ENCODE measurements around the gene CRTAP. TPM values are rescaled to one million over a fixed set of nuclear protein-coding genes. Genes with fewer than 3 reads are reported as not detected.
A peak's percentile ranks its signal among the peaks of the same experiment; 100 is the strongest.
"Not testable (repeated sequence)": the region's sequence is repeated elsewhere in the genome, so short reads cannot be mapped to it uniquely, and the experiment has no call there.

CRTAP gene
- total RNA-seq, 1 experiment from 2014 or later, result 401 TPM

DNA sequence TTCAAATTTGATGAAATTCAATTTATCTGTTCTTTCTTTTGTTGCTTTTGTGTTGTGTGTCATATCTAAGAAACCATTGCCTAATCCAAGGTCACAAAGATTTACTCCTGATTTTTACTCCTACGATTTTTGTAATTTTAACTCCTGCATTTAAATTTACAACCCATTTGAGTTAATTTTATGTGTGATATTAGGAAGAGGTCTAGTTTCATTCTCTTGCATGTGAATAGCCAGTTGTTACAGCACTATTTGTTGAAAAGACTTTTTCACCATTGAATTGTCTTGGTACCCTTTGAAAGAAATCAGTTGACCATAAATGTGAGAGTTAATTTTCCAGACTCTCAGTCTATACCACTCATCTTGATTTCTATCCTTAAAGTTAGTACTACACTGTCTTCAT, 23.9 kb downstream of the CRTAP start:
- no peak for DNase-seq (ENCODE audit: extremely low read depth, low read depth)

GRCh38 chr3:33139006-33139623, 25.3 kb downstream of the CRTAP start:
- not testable (repeated sequence) for DNase-seq (ENCODE audit: extremely low read depth, low read depth)

- no peak for DNase-seq (ENCODE audit: extremely low read depth, low read depth)
Observed at GRCh38 chr3:33139996-33140395, 26.2 kb downstream of the CRTAP start.

DNA sequence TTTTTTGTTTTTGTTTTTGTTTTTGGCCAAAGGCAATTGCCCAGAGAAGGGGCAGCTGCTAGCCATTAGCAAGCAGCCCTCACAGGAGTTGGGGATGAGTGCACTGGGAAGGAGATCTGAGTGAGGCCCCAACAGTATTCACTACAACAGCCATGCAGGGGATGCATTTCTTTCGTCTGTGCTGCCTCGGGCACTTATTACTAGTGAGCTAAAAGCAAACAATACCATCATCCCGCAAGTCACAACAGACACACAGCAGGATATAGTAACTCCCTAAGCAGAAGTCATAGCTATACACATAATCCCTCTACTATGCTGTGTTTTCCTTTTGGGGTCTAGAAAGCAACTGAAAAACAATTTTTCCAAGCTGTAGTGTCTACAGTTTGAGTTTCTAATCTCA, 27.2 kb downstream of the CRTAP start:
- DNase-seq (ENCODE audit: extremely low read depth, low read depth), result no peak

DNA sequence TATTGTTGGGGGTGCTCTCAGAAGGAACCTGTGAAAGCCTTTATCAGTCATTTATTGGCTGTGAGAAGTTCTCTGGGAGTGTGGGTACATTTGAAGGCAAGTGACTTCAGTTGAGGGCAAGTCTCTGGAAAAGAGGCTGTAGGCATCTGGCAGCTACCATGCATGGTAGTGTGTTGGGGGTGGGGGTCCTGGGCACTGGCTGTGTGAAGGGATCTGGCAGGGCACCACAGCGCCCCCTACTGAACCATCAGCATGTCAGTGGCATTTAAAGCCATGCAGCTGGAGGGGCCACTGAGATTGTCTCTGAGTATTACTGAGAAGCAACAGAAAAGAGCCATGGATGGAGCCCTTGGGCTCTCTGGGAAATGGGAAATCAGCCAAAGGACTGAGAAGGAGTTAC, 30.6 kb downstream of the CRTAP start:
- no peak for DNase-seq (ENCODE audit: extremely low read depth, low read depth)

DNA sequence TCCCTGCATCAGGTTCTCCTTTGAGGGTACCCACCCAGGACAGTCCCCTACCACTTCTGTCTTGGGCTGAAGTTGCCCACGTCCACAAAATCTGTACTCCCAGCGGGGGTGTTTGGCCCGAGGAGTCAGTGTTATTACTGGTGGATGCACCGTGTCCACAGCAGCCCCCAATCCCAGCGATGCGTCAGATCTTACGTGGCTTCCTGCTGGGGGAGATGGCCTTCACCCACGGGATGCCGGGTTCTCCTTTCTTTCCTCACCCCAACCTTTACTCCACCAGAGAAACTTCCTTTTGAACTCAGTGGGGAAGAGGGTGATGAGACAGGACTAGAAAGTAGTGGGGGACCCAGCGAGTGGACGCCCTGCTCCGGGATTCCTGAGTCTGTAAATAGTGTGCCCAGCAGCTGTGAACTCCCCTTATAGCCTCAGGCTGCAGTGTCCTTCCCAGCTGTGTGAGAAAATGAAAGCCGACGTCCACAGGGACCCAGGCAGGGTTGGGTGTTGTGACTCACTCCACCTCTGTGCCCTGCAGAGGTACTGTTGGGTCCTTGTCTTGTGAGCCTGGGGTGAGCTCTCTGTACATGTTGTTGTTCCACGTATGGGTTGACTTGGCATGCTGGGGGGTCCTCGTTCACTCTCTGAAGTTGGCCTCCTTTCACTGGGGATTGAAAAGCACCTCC, 31.5 kb downstream of the CRTAP start:
- no peak for DNase-seq (ENCODE audit: extremely low read depth, low read depth)

DNA sequence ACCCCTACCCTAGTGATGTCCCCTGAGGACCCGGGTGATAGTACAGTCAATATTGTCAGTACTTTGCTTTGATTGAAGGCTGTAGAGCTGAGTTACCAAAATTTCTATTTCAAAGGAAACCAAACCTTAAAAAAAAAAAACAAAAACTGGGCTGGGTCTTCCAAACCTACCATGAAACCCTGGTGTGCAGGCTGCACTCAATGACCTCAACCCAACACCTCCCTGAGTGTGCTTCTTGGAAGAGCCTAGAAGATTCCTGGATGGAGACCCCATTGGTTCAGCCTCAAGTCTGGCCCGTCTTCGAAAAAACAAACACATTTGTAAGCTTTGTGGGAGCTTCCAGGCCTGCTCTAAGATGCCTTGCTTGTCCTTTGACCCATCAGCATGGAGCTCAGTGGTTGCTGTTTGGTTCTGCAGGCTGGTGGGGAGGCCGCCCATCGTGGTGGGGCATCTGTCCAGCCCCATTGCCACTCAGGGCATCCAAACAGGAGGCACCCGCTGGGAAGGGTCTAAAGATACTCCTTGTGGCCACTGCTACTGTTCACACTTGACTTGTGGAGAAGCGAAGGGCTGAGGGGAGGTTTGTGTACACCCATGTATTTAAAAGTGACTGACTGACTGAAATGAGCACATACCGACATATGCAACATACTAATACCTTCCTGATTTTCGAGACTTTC, 32.2 kb downstream of the CRTAP start:
- no peak for DNase-seq (ENCODE audit: extremely low read depth, low read depth)

DNA sequence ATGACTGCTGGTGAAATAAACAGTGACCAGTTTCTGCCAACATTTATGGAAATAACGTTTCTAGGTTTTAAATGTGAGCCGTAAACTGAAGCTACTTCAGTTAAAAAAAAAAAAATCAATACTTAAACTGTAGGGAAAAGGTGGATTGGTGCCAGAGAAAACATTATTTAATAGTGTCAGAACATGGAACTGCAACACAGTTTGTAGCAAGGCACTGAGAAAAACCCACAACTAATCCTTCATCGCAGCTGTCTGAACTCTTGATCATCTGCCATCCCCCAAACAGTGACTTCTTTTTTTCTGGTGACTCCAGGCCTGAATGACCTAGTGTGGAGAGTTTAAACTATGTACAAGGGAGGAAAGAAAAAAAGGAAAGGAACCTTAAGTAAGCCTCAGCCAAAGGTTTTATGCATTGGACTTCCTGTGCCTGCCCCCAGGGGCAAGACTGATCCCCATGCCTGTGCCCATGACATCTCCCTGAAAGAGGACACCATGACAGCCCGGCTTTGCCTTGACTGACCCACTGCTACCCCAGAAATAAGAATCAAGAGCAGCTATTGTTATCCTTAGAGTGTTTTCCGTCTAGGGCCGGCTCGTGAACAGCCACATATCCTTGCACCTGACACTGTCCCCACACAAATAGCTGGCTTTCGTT, 33.1 kb downstream of the CRTAP start:
- DNase-seq (ENCODE audit: extremely low read depth, low read depth), result peak; percentile 5

GRCh38 chr3:33149342-33149741, 35.5 kb downstream of the CRTAP start:
- no peak for DNase-seq (ENCODE audit: extremely low read depth, low read depth)

DNA sequence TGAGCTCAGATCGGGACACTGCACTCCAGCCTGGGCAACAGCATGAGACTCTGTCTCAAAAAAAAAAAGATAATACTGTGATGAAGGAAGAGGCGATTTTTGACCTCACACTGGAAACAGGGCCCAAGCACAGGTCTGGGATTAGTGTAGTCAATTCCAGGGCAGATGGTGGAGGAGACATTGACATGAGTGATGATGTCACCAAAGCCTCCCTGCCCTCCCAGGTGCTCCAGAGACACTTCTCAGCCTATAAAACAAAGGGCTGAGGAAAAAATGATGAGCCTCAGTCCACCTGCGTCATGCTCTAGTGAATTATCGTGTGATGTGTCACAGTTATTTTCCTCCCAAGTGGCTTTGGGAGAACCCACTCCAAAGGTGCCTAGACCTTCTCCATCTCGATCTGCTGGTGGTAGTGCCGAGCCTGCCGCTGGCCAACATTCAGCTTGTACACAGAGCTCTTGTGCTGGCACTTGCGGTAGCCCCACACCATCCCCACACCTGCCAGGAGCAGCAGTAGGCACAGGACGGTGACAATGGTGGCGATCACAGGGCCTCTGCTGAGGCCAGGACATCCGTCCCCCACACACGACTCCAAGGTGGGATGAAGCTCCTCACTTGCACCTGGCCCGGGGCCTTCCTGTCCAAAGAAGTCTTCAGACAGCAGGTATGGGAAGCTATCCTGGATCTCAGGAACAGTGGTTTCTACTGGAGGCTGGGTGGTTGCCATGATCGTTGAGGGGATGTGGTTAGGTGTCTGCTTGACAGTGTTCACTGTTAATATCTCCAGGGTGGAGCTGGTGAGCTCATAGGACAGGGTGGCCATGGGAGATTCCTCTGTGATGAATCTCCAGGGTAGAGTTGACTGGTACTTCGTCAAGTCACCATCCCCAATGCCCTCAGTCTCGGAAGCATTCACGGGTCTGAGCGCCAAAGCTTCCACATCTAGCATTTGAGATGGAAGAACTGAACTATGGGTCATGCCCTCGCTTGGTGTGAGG, 38.8 kb downstream of the CRTAP start:
- DNase-seq (ENCODE audit: extremely low read depth, low read depth), result no peak

DNA sequence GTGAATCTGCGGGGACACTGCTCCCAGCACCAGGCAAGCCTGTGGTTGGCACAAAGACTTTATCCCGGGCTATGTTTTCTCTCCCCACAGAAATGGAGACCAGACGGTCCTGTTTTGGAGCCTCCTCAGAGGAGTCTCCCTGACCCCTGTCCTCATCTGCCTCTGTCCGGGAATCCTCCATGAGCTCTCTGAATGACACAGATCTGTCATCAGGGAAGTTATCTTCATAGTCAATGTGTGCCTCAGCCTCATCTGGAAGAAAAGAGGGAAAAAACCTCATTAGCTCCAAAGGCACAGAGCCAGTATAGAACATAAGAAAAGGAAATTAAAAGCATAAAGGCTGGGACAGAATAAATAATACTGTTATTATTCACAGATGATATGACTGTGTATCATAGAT, 40.0 kb downstream of the CRTAP start:
- no peak for DNase-seq (ENCODE audit: extremely low read depth, low read depth)

- no peak for DNase-seq (ENCODE audit: extremely low read depth, low read depth)
Observed at GRCh38 chr3:33155301-33155700, 41.5 kb downstream of the CRTAP start.

DNA sequence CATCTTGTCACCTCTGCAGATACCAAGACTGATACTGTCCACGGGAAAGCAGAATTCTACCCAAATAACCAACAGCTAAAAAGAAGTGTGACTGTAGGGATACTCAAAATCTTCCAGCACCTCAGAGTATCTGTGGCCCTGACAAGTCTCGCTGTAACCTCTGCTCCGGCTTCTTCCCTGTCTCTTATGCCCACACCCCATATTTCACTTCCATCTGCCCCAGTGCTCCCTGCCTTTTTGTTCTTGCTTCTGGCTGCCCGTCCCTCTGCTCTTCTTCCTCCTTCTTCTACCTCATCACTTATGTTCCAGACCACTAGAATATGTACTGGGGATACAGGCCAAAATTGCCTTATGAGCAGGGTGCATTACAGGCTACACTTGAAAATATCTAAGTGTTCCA, 45.4 kb downstream of the CRTAP start:
- DNase-seq (ENCODE audit: extremely low read depth, low read depth), result no peak

GRCh38 chr3:33159981-33160380, 46.2 kb downstream of the CRTAP start:
- no peak for DNase-seq (ENCODE audit: extremely low read depth, low read depth)

GRCh38 chr3:33162621-33163020, 48.8 kb downstream of the CRTAP start:
- DNase-seq (ENCODE audit: extremely low read depth, low read depth), result not testable (repeated sequence)

- DNase-seq (ENCODE audit: extremely low read depth, low read depth), result no peak
Observed at GRCh38 chr3:33165372-33165771, 51.6 kb downstream of the CRTAP start.

DNA sequence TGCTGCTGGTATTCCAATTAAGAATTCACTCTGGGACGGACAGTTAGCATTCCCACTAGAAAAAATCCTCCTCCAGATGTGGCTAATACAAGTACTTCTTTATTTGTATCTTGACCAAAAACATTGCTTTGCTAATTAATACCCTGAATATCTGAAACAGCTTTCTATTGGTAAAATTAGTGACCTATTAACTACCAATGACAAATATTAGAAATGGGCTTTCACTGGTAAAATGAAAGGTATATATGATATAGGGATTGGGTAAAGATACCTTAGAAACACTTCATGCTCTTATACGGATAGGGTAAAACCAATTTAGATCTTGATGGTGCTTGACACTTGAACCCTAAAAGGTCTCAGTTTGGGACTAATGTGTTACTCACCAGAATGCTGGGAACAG, 52.3 kb downstream of the CRTAP start:
- DNase-seq (ENCODE audit: extremely low read depth, low read depth), result no peak

- no peak for DNase-seq (ENCODE audit: extremely low read depth, low read depth)
Observed at GRCh38 chr3:33167284-33167683, 53.5 kb downstream of the CRTAP start.

DNA sequence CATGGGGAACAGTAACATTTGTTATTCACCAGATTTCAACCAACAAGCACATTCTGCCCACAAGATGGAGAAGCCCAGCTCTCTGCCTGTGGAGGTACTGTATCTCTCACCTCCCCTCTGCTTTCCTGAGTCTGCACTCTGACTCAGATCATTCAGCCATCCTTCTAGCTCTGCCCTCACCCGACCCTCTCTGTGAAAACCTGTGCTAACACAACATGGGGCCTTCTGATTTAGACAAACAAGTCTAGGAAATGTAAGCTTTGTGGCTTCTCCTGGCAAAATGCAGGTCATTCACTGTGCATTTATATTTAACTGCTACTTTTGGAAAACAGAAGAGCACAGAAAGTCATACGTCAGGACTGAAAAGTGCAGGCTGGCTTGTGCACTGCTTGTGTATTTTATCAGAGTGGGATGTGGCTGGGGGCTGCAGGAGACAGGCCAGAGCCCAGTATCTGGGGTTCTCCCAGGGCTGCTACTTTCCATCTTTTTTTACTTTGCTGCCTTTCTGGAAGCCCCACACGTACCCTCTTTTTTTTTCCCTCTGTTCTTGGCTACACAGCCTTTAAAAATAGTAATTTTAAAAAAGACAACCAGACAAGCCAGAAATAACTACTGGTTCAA, 54.0 kb downstream of the CRTAP start:
- no peak for DNase-seq (ENCODE audit: extremely low read depth, low read depth)

- no peak for DNase-seq (ENCODE audit: extremely low read depth, low read depth)
Observed at GRCh38 chr3:33170531-33170930, 56.7 kb downstream of the CRTAP start.

All from NCI-H460 (cell line).